GM18907 (cell line): ENCODE data around the gene MCRIP2.
"Not testable (repeated sequence)": the region's sequence is repeated elsewhere in the genome, so short reads cannot be mapped to it uniquely, and the experiment has no call there.

Source experiments
- ATAC-seq: cut with Tn5 transposase; IDR thresholded peaks from one replicate; pipeline ENCODE4 v1.9.1; 2021; ENCODE audit warnings: mild to moderate bottlenecking, moderate library complexity; ENCODE audit not compliant: unreplicated experiment

The MCRIP2 gene

GRCh38 chr16:641326-642188 is at the start of gene MCRIP2:
Gene MCRIP2, plus strand, starts transcription at chr16:641828. Its CDS starts 164 bp downstream, at chr16:641992.
- peak; percentile 42 for ATAC-seq

GRCh38 chr16:591892-592517 is 49.6 kb upstream of the MCRIP2 start:
- ATAC-seq = no peak

- ATAC-seq = no peak
Observed at GRCh38 chr16:592518-593306, 48.9 kb upstream of the MCRIP2 start.

GRCh38 chr16:593406-593805 is 48.2 kb upstream of the MCRIP2 start:
- no peak for ATAC-seq

- ATAC-seq = no peak
Observed at GRCh38 chr16:593807-594206, 47.8 kb upstream of the MCRIP2 start.

- ATAC-seq = no peak
Observed at GRCh38 chr16:595094-595528, 46.5 kb upstream of the MCRIP2 start.

GRCh38 chr16:595942-596735 is 45.5 kb upstream of the MCRIP2 start:
- ATAC-seq = no peak

GRCh38 chr16:596736-597060 is 44.9 kb upstream of the MCRIP2 start:
- no peak for ATAC-seq

- ATAC-seq = not testable (repeated sequence)
Observed at GRCh38 chr16:597655-598054, 44.0 kb upstream of the MCRIP2 start.

GRCh38 chr16:598823-599739 is 42.5 kb upstream of the MCRIP2 start:
- ATAC-seq = no peak

GRCh38 chr16:600781-601180 is 40.8 kb upstream of the MCRIP2 start:
- ATAC-seq = no peak

GRCh38 chr16:603933-604332 is 37.7 kb upstream of the MCRIP2 start:
- no peak for ATAC-seq

GRCh38 chr16:606656-607307 is 34.8 kb upstream of the MCRIP2 start:
- no peak for ATAC-seq

- ATAC-seq = no peak
Observed at GRCh38 chr16:608019-608418, 33.6 kb upstream of the MCRIP2 start.

GRCh38 chr16:609316-609715 is 32.3 kb upstream of the MCRIP2 start:
- ATAC-seq = no peak

- no peak for ATAC-seq
Observed at GRCh38 chr16:609984-610383, 31.6 kb upstream of the MCRIP2 start.

GRCh38 chr16:610513-611381 is 30.9 kb upstream of the MCRIP2 start:
- no peak for ATAC-seq

- no peak for ATAC-seq
Observed at GRCh38 chr16:615122-615521, 26.5 kb upstream of the MCRIP2 start.
